Nephron (organoid): ENCODE results near the gene DTX2.
"Not testable (repeated sequence)": the region's sequence is repeated elsewhere in the genome, so short reads cannot be mapped to it uniquely, and the experiment has no call there.

Source experiments
- H3K27ac Mint-ChIP-seq, 3 experiments: 2 replicates each; pipeline ENCODE4 v1.8.0; 2020; ENCODE audit warnings: mixed read lengths in 3 of 3, mild to moderate bottlenecking in 2 of 3, moderate library complexity in 1 of 3
- H3K27me3 Mint-ChIP-seq: 2 replicates; pipeline ENCODE4 v1.8.0; 2021; ENCODE audit warnings: low read depth, mild to moderate bottlenecking, moderate library complexity, mixed read lengths
- H3K36me3 Mint-ChIP-seq: 2 replicates; pipeline ENCODE4 v1.8.0; 2020; ENCODE audit warnings: low read depth, mixed read lengths
- H3K4me1 Mint-ChIP-seq: 2 replicates; pipeline ENCODE4 v1.8.0; 2020; ENCODE audit warnings: mixed read lengths
- H3K4me3 Mint-ChIP-seq, 3 experiments: 2 replicates each; pipeline ENCODE4 v1.8.0; 2020; ENCODE audit warnings: mild to moderate bottlenecking in 3 of 3, mixed read lengths in 3 of 3, moderate library complexity in 2 of 3
- H3K9me3 Mint-ChIP-seq: 2 replicates; pipeline ENCODE4 v1.8.0; 2020; ENCODE audit warnings: mixed read lengths
- CTCF ChIP-seq, 3 experiments: fragments of 200-600 bp; sonication (generic); IDR thresholded peaks; one replicate each; pipeline ENCODE4 v1.5.0; 2021; ENCODE audit warnings: antibody characterized with exemption in 3 of 3; ENCODE audit not compliant: unreplicated experiment in 3 of 3

Gene DTX2

DNA sequence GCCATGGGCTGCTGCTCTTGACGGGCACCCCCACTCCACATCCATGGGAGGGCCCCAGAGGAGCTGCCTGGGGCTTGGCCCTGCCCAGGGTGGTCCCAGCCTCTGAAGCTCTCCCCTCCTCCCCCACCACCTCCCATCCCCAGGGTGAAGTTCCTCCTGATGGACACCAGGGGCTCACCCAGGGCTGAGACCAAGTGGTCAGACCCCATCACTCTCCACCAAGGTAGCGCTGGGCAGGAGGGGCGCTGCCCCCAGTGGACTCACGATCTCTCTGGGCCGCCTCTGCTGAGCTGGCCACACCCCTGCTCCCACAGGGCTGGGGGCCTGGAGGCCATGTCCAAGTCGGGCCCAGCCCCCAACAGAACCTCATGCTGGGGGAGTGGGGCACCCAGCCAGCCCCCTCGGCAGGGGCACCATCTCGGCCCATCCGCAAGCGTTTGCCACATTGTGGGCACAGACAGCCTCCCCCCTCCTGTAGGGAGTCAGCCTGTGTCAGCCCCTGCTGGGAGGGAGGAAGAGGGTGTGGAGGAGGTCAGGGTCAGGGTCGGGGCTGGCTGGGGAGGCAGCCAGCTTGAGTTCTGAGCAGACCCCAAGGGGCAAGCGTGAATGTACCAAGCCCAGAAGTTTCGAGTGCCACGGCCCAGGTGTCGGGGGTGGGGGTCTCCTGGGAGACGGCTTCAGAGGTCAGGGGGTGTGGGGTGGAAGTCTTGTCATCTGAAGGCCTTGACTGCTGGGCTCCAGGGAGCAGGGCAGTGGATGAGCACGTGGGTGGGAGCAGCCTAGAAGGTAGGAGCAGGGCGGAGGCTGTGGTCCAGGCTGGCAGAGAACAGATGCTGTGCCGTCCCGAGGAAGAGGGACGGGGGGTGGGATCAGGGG lies 51.7 kb downstream of the DTX2 start:
- peak in 2 of 3 experiments; percentile 35 to 43 for TF ChIP-seq CTCF (IDR thresholded peaks at IDR 0.05; ENCODE audit: unreplicated experiment in 3 of 3)
- no peaks in the 10 kb centered on the region for H3K27me3 Mint-ChIP-seq

DNA sequence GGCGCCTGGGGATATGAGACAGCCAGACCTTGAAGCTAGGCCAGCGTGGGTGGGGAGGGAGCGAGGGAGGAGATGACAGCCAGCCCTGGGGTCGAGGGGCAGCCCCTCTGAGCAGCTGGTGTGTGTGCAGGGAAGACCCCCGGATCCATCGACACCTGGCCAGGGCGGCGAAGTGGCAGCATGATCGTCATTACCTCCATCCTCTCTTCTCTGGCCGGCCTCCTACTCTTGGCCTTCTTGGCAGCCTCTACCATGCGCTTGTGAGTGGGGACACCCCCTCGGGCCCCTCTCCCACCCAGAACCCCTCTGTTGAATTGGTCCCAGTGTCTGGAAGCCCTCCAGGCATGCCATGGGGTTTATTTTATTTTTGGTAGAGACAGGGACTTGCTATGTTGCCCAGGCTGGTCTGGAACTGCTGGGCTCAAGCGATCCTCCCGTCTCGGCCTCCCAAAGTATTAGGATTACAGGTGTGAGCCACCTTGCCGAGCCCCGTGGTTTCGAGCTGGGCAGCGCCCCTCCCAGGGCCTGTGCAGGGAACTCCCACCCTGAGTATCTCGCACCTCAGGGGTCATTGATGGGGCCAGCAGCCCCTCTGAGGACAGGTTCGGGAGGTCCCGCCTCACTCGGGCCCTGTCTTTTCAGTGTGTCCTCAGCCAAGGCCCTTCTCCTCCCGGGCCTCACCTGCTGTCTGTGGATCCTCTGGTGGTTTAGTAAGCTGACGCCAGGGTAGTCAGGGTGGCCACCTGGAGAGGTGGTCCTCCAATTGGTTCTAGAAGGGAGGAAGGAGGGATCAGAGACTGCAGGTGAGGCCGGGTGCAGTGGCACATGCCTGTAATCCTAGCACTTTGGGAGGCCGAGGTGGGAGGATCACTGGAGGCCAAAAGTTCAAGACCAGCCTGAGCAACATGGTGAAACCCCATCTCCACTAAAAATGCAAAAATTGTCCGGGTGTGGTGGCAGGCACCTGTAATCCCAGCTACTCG lies 52.6 kb downstream of the DTX2 start:
- H3K36me3 Mint-ChIP-seq, result no peaks in the 10 kb centered on the region
- H3K27me3 Mint-ChIP-seq, result no peaks in the 10 kb centered on the region
- no peak overlapping the region for H3K27ac Mint-ChIP-seq
- no peaks in the 10 kb centered on the region for H3K9me3 Mint-ChIP-seq
- no peak overlapping the region for H3K4me3 Mint-ChIP-seq
- no peak for TF ChIP-seq CTCF (IDR thresholded peaks at IDR 0.05; ENCODE audit: unreplicated experiment in 3 of 3)
- peaks cover 4% of the 10 kb centered on the region for H3K4me1 Mint-ChIP-seq

More for the DNA sequence above, 51.7 kb downstream of the DTX2 start:
- H3K4me3 Mint-ChIP-seq, result no peak overlapping the region
- peaks cover 4% of the 10 kb centered on the region for H3K4me1 Mint-ChIP-seq
- H3K36me3 Mint-ChIP-seq, result no peaks in the 10 kb centered on the region
- no peak overlapping the region for H3K27ac Mint-ChIP-seq
- no peaks in the 10 kb centered on the region for H3K9me3 Mint-ChIP-seq

GRCh38 chr7:76514926-76515771 lies 53.6 kb downstream of the DTX2 start:
- Mint-ChIP-seq H3K9me3 (no peaks in the 10 kb centered on the region), H3K4me1 (no peaks in the 10 kb centered on the region), H3K27me3 (no peaks in the 10 kb centered on the region), H3K4me3 (no peak overlapping the region), H3K36me3 (no peaks in the 10 kb centered on the region), H3K27ac (no peak overlapping the region)
- no peak for TF ChIP-seq CTCF (IDR thresholded peaks at IDR 0.05; ENCODE audit: unreplicated experiment in 3 of 3)

DNA sequence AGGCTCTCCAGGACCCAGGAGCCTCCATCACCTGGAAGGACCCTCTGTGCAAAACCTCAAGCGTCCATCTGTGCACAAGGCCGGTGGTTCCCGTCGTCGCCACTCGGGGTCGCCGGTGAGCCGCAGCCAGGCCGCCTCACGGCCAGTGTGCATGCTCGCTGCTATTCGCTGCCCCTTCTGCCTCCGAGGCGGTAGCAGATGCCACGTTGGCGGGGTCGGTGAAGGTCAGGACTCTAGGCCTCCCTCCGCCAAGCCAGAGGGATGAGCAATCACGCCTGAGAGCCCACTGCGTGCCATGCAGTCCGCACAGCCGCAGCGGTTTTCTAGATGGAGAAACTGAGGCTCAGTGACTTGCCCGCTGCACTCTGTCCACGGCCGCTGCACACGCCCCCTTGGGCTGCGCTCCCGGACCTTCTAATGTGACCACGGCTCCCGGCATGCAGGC lies 54.5 kb downstream of the DTX2 start:
- Mint-ChIP-seq H3K27ac (no peak overlapping the region), H3K4me1 (no peaks in the 10 kb centered on the region), H3K4me3 (no peak overlapping the region), H3K9me3 (no peaks in the 10 kb centered on the region), H3K36me3 (no peaks in the 10 kb centered on the region), H3K27me3 (no peaks in the 10 kb centered on the region)
- no peak for TF ChIP-seq CTCF (IDR thresholded peaks at IDR 0.05; ENCODE audit: unreplicated experiment in 3 of 3)

DNA sequence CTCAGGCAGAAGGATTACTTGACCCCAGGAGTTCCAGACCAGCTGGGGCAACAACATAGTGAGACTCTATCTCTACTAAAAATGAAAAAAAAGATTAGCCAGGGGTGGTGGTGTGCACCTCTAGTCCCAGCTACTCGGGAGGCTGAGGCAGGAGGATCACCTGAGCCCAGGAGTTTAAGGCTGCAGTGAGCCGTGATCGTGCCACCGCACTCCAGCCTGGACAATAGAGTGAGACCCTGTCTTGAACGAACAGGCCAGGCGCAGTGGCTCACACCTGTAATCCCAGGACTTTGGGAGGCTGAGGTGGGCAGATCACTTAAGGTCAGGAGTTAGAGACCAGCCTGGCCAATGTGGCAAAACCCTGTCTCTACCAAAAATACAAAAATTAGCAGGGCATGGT lies 55.4 kb downstream of the DTX2 start:
- not testable (repeated sequence) for H3K9me3 Mint-ChIP-seq, H3K27me3 Mint-ChIP-seq, H3K27ac Mint-ChIP-seq, H3K4me3 Mint-ChIP-seq, H3K36me3 Mint-ChIP-seq, H3K4me1 Mint-ChIP-seq

GRCh38 chr7:76526183-76526582 lies 64.7 kb downstream of the DTX2 start:
- H3K4me1 Mint-ChIP-seq, H3K27ac Mint-ChIP-seq, H3K27me3 Mint-ChIP-seq, H3K4me3 Mint-ChIP-seq, H3K36me3 Mint-ChIP-seq, H3K9me3 Mint-ChIP-seq: not testable (repeated sequence)

- not testable (repeated sequence) for H3K36me3 Mint-ChIP-seq, H3K27me3 Mint-ChIP-seq
Measured at GRCh38 chr7:76531643-76532042, 70.1 kb downstream of the DTX2 start.

GRCh38 chr7:76543197-76543596 lies 81.7 kb downstream of the DTX2 start, which contains the start of gene SPDYE16:
Gene SPDYE16 (minus strand): TSS chr7:76543297. CDS start chr7:76541459, 1,838 bp downstream.
- H3K4me1 Mint-ChIP-seq, result not testable (repeated sequence)

More at GRCh38 chr7:76531643-76532042, 70.1 kb downstream of the DTX2 start:
- not testable (repeated sequence) for H3K27ac Mint-ChIP-seq, H3K4me3 Mint-ChIP-seq, H3K9me3 Mint-ChIP-seq, H3K4me1 Mint-ChIP-seq

GRCh38 chr7:76549025-76549854 lies 87.7 kb downstream of the DTX2 start:
- H3K9me3 Mint-ChIP-seq, H3K27me3 Mint-ChIP-seq, H3K36me3 Mint-ChIP-seq: not testable (repeated sequence)
- Mint-ChIP-seq H3K27ac (peak overlapping the region; percentile 89 to 98 (median 90)), H3K4me3 (peak overlapping the region; percentile 92 to 98 (median 98)), H3K4me1 (peaks cover 16% of the 10 kb centered on the region)

More at GRCh38 chr7:76543197-76543596, 81.7 kb downstream of the DTX2 start, which contains the start of gene SPDYE16:
- not testable (repeated sequence) for H3K27ac Mint-ChIP-seq, H3K27me3 Mint-ChIP-seq, H3K4me3 Mint-ChIP-seq, H3K36me3 Mint-ChIP-seq, H3K9me3 Mint-ChIP-seq
